ENCODE data around the gene PNLIPRP2. TPM values are rescaled to one million over a fixed set of nuclear protein-coding genes. Genes with fewer than 3 reads are reported as not detected.

Gene PNLIPRP2
- total and polyA plus RNA-seq, 4 donors = 0.06 to 1.0 (median 0.08) TPM; not detected in 1

DNA sequence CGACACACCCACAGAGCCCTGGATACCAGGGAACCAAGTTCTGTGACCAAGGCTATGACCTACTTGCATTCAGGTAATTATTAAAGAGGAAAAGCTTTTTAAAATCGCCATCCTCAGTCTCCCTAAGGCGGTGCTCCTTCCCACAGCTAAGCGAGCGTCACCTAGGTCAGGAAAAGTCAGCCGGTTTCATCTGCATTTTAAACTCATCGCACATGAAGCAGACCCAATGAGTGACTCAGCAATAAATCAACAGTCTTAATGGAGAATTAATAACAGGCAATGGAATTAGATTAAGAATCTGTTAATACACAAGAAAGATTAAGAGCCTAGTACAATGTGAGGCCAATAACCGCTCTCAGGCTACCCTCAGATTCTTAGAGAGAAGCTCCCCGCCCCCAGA, 62.4 kb downstream of the PNLIPRP2 start:
- no peak overlapping the region for H3K4me3 ChIP-seq
- TF ChIP-seq CTCF (IDR thresholded peaks at IDR 0.05; ENCODE audit: control extremely low read depth, extremely low read depth) = no peak
- WGBS, 2 donors = 90 to 93% methylated on average over 9 of the region's 9 CpGs
- H3K4me1 ChIP-seq (ENCODE audit: control insufficient read depth in 5 of 5, insufficient read depth in 5 of 5, low read length in 5 of 5) = peaks cover 0 to 12% (median 4%) of the 10 kb centered on the region in 5 donors
- no peak overlapping the region for H3K9ac ChIP-seq (ENCODE audit: insufficient read depth in 1 of 2, low read length in 2 of 2)
- H3K27me3 ChIP-seq (ENCODE audit: control insufficient read depth in 3 of 3, insufficient read depth in 3 of 3, low read length in 2 of 3) = no peaks in the 10 kb centered on the region
- DNase-seq (no peak), ATAC-seq (ENCODE audit: insufficient read depth, low FRiP score) (no peak)
- H3K36me3 ChIP-seq (ENCODE audit: control insufficient read depth in 4 of 4, insufficient read depth in 4 of 4, low read length in 4 of 4) = no peaks in the 10 kb centered on the region
- H3K9me3 ChIP-seq (ENCODE audit: control insufficient read depth in 4 of 4, insufficient read depth in 3 of 4, low read length in 3 of 4) = no peaks in the 10 kb centered on the region
- no peak overlapping the region for H3K27ac ChIP-seq (ENCODE audit: low read depth in 1 of 2, low read length in 1 of 2)

- ATAC-seq (ENCODE audit: insufficient read depth, low FRiP score) (no peak), DNase-seq (no peak)
- Histone ChIP-seq H3K9ac (ENCODE audit: insufficient read depth in 1 of 2, low read length in 2 of 2) (no peak overlapping the region), H3K27me3 (ENCODE audit: control insufficient read depth in 3 of 3, insufficient read depth in 3 of 3, low read length in 2 of 3) (no peaks in the 10 kb centered on the region), H3K4me3 (no peak overlapping the region), H3K36me3 (ENCODE audit: control insufficient read depth in 4 of 4, insufficient read depth in 4 of 4, low read length in 4 of 4) (no peaks in the 10 kb centered on the region), H3K9me3 (ENCODE audit: control insufficient read depth in 4 of 4, insufficient read depth in 3 of 4, low read length in 3 of 4) (no peaks in the 10 kb centered on the region), H3K4me1 (ENCODE audit: control insufficient read depth in 5 of 5, insufficient read depth in 5 of 5, low read length in 5 of 5) (peaks cover 0 to 14% (median 10%) of the 10 kb centered on the region in 5 donors), H3K27ac (ENCODE audit: low read depth in 1 of 2, low read length in 1 of 2) (no peak overlapping the region)
- WGBS, 2 donors = 93 to 95% methylated on average over 11 of the region's 11 CpGs
- no peak for TF ChIP-seq CTCF (IDR thresholded peaks at IDR 0.05; ENCODE audit: control extremely low read depth, extremely low read depth)
Observed at GRCh38 chr10:116683821-116684220, 63.1 kb downstream of the PNLIPRP2 start.

DNA sequence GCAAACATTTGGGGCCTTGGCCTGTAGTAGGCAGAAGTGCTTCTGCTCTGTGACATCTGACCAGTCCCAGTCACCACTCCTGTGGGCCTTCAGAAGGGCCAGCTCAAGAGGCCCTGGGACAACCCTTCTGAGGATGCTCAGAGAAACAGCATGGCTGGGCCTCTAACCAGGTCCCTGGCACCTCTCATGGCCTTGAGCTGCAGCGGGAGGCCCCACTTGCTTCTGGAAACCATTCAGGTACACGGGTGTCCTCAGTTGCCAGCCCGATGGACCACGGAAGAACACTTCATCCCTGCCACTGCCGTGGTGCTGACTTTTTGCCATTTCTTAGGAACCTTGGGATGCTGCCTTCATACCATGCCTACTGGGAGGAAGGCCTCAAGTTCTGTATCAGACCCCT, 64.0 kb downstream of the PNLIPRP2 start:
- Histone ChIP-seq H3K36me3 (ENCODE audit: control insufficient read depth in 4 of 4, insufficient read depth in 4 of 4, low read length in 4 of 4) (no peaks in the 10 kb centered on the region), H3K27ac (ENCODE audit: low read depth in 1 of 2, low read length in 1 of 2) (no peak overlapping the region), H3K9ac (ENCODE audit: insufficient read depth in 1 of 2, low read length in 2 of 2) (no peak overlapping the region), H3K4me3 (no peak overlapping the region), H3K9me3 (ENCODE audit: control insufficient read depth in 4 of 4, insufficient read depth in 3 of 4, low read length in 3 of 4) (no peaks in the 10 kb centered on the region), H3K27me3 (ENCODE audit: control insufficient read depth in 3 of 3, insufficient read depth in 3 of 3, low read length in 2 of 3) (no peaks in the 10 kb centered on the region), H3K4me1 (ENCODE audit: control insufficient read depth in 5 of 5, insufficient read depth in 5 of 5, low read length in 5 of 5) (peaks cover 0 to 15% (median 12%) of the 10 kb centered on the region in 5 donors)
- no peak for ATAC-seq (ENCODE audit: insufficient read depth, low FRiP score)
- TF ChIP-seq CTCF (IDR thresholded peaks at IDR 0.05; ENCODE audit: control extremely low read depth, extremely low read depth) = no peak
- DNase-seq = no peak
- WGBS, 2 donors = 96 to 97% methylated on average over 5 of the region's 5 CpGs

GRCh38 chr10:116685807-116686206, 65.1 kb downstream of the PNLIPRP2 start:
- TF ChIP-seq CTCF (IDR thresholded peaks at IDR 0.05; ENCODE audit: control extremely low read depth, extremely low read depth) = no peak
- DNase-seq = no peak

More at GRCh38 chr10:116685807-116686206, 65.1 kb downstream of the PNLIPRP2 start:
- ATAC-seq (ENCODE audit: insufficient read depth, low FRiP score) = no peak
- Histone ChIP-seq H3K9ac (ENCODE audit: insufficient read depth in 1 of 2, low read length in 2 of 2) (no peak overlapping the region), H3K4me3 (no peak overlapping the region), H3K27ac (ENCODE audit: low read depth in 1 of 2, low read length in 1 of 2) (no peak overlapping the region), H3K4me1 (ENCODE audit: control insufficient read depth in 5 of 5, insufficient read depth in 5 of 5, low read length in 5 of 5) (peaks cover 0 to 16% (median 14%) of the 10 kb centered on the region in 5 donors), H3K9me3 (ENCODE audit: control insufficient read depth in 4 of 4, insufficient read depth in 3 of 4, low read length in 3 of 4) (no peaks in the 10 kb centered on the region), H3K27me3 (ENCODE audit: control insufficient read depth in 3 of 3, insufficient read depth in 3 of 3, low read length in 2 of 3) (no peaks in the 10 kb centered on the region), H3K36me3 (ENCODE audit: control insufficient read depth in 4 of 4, insufficient read depth in 4 of 4, low read length in 4 of 4) (no peaks in the 10 kb centered on the region)
- 94 to 96% methylated on average over 6 of the region's 6 CpGs for WGBS, 2 donors
